K562 (cell line): Measurements from ENCODE around the gene MYADM. TPM values are rescaled to one million over a fixed set of nuclear protein-coding genes. Genes with fewer than 3 reads are reported as not detected.

Experiments used
- BRD4 ChIP-seq: fragments of 200-600 bp; sonication (generic); IDR thresholded peaks from 2 replicates; pipeline ENCODE4 v1.6.1; 2017; ENCODE audit warnings: inconsistent platforms
- CTBP1 ChIP-seq: fragments of 450-650 bp; IDR thresholded peaks from 2 replicates; pipeline ENCODE4 v1.6.1; 2016; ENCODE audit warnings: borderline replicate concordance
- HDGF ChIP-seq: fragments of 450-650 bp; IDR thresholded peaks from 2 replicates; pipeline ENCODE4 v1.6.1; 2016
- MCM7 ChIP-seq, 2 experiments: fragments of 450-650 bp; IDR thresholded peaks; 2 replicates each; pipeline ENCODE4 v1.6.1; 2016 to 2018
- MTA3 ChIP-seq: fragments of 450-650 bp; formaldehyde crosslinking; IDR thresholded peaks from 2 replicates; pipeline ENCODE4 v1.6.1; 2017; ENCODE audit warnings: mild to moderate bottlenecking, borderline replicate concordance
- SAFB ChIP-seq: fragments of 200-400 bp; formaldehyde crosslinking; IDR thresholded peaks from 2 replicates; pipeline ENCODE4 v1.6.1; 2017; ENCODE audit warnings: low read depth, low read length, borderline replicate concordance
- SIN3A ChIP-seq, 2 experiments: fragments of 150-350 bp in 1 of 2; IDR thresholded peaks; 2 replicates each; pipeline ENCODE4 v1.6.1; 2011 to 2016; ENCODE audit warnings: borderline replicate concordance in 2 of 2, low read depth in 2 of 2, low read length in 2 of 2, mild to moderate bottlenecking in 2 of 2, moderate library complexity in 2 of 2; ENCODE audit not compliant: control insufficient read depth in 1 of 2
- TAF1 ChIP-seq: IDR thresholded peaks from 2 replicates; pipeline ENCODE4 v1.6.1; 2011; ENCODE audit warnings: mild to moderate bottlenecking, low read length, moderate library complexity; ENCODE audit not compliant: insufficient read depth, control insufficient read depth, severe bottlenecking; ENCODE audit errors: extremely low read depth
- ZNF134 ChIP-seq: fragments of 250-450 bp; sonication (Bioruptor Pico); conservative IDR thresholded peaks from 2 replicates; pipeline ENCODE4 v1.4.0; 2020
- ZNF174 ChIP-seq: fragments of 250-450 bp; sonication (Bioruptor Pico); IDR thresholded peaks from 2 replicates; pipeline ENCODE4 v1.4.0; 2020; ENCODE audit warnings: mild to moderate bottlenecking
- polyA plus RNA-seq, 8 experiments: library from polyadenylated mRNA; depleted of rRNA in 4 of 8; stranded (reverse) in 5 of 8; unstranded in 3 of 8; fragments of >200 nt; fragmentation: Nextera tagmentation in 2 of 8; fragmentation: Illumina TruSeq in 1 of 8; extraction: Ambion mirVana in 2 of 8; extraction: Trizol in 1 of 8; gene quantifications; 2 replicates each; pipeline versions ENCODE4 v1.2.1 to v1.2.3, GENCODE V29; 2011 to 2014; ENCODE audit warnings: inconsistent platforms in 1 of 8, missing spikeins in 1 of 8
- total RNA-seq, 7 experiments: library from RNA; depleted of rRNA in 6 of 7; stranded (reverse); fragments of >200 nt in 6 of 7; fragmentation: Illumina TruSeq in 2 of 7; extraction: Trizol in 2 of 7; gene quantifications; 2 replicates each; pipeline versions ENCODE4 v1.2.1 to v1.2.3, GENCODE V29; 2011 to 2021; ENCODE audit warnings: low replicate concordance in 1 of 7
- TF ChIP-seq, protein P1 (sequence below): fragments of 200-400 bp; formaldehyde crosslinking; IDR thresholded peaks from 2 replicates; pipeline ENCODE4 v1.6.1; 2017; ENCODE audit warnings: mild to moderate bottlenecking, low read depth, low read length, moderate library complexity
- TF ChIP-seq, protein P2 (sequence below): fragments of 250-450 bp; sonication (Bioruptor Pico); IDR thresholded peaks from 2 replicates; pipeline ENCODE4 v1.9.0; 2021; ENCODE audit warnings: mild to moderate bottlenecking, inconsistent platforms
- TF ChIP-seq, protein P3 (sequence below): fragments of 450-650 bp; IDR thresholded peaks from 2 replicates; pipeline ENCODE4 v1.6.1; 2016; ENCODE audit warnings: low read depth
- TF ChIP-seq, protein P4 (sequence below): fragments of 250-450 bp; sonication (Bioruptor Pico); IDR thresholded peaks from 2 replicates; pipeline ENCODE4 v1.8.0; 2022; ENCODE audit warnings: moderate library complexity, mild to moderate bottlenecking, inconsistent platforms

Gene MYADM
- total and polyA plus RNA-seq, 9 of the 15 experiments (the other 6 are each of a cell fraction or from before 2014, with no cell fraction given) = 4.5 to 70.3 (median 14.4) TPM

DNA sequence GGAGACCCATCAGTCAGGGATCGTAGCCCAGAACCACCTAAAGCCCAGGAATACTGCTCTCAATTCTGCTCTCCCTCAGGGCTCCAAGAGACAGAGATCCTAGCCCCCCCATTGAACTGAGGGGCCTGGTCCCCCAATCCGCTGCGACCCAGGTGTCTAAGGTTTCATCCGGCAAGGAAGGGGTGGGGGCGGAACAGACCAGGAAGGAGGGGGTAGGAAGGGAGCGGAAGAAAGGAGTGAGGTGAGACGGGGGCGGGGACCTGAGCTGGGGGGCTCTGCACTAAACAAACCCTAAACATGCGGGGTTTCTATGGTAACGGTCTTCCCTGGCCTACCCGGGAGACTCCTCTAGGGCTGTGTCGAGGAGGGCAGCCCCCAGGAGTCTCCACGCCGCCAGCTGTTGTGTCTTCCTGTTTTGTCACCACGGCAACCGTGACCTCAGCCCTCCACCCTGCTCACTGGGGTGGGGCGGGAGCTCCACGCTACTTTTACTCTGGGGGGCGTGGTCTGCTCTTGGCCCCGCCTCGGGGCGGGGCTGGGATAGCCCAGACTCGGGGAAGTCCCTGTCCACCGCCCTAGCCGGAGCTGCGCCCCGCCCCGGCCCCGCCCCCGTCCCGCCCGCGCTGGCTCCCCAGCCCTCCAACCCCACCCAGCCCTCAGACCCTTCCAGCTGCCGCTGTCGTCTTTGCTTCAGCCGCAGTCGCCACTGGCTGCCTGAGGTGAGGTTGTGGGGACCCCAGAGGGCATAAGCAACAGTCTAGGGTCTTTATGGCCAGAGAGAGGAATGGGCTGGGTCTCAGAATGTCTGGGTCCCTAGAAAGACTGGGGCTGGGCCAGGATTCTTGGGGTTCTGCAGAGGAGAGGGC lies at the start of gene MYADM (continued):
- TF ChIP-seq, protein P1, sequence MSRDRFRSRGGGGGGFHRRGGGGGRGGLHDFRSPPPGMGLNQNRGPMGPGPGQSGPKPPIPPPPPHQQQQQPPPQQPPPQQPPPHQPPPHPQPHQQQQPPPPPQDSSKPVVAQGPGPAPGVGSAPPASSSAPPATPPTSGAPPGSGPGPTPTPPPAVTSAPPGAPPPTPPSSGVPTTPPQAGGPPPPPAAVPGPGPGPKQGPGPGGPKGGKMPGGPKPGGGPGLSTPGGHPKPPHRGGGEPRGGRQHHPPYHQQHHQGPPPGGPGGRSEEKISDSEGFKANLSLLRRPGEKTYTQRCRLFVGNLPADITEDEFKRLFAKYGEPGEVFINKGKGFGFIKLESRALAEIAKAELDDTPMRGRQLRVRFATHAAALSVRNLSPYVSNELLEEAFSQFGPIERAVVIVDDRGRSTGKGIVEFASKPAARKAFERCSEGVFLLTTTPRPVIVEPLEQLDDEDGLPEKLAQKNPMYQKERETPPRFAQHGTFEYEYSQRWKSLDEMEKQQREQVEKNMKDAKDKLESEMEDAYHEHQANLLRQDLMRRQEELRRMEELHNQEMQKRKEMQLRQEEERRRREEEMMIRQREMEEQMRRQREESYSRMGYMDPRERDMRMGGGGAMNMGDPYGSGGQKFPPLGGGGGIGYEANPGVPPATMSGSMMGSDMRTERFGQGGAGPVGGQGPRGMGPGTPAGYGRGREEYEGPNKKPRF = no peak
- TF ChIP-seq BRD4 = no peak
- peak; percentile 82 for TF ChIP-seq TAF1
- no peak for TF ChIP-seq SAFB
- TF ChIP-seq MTA3 = no peak
- TF ChIP-seq MCM7 (IDR thresholded peaks at IDR 0.05) = no peak
- peak; percentile 70 to 86 for TF ChIP-seq SIN3A (IDR thresholded peaks at IDR 0.05; ENCODE audit: borderline replicate concordance in 2 of 2, control insufficient read depth in 1 of 2, low read depth in 2 of 2, low read length in 2 of 2)
- TF ChIP-seq, protein P2, sequence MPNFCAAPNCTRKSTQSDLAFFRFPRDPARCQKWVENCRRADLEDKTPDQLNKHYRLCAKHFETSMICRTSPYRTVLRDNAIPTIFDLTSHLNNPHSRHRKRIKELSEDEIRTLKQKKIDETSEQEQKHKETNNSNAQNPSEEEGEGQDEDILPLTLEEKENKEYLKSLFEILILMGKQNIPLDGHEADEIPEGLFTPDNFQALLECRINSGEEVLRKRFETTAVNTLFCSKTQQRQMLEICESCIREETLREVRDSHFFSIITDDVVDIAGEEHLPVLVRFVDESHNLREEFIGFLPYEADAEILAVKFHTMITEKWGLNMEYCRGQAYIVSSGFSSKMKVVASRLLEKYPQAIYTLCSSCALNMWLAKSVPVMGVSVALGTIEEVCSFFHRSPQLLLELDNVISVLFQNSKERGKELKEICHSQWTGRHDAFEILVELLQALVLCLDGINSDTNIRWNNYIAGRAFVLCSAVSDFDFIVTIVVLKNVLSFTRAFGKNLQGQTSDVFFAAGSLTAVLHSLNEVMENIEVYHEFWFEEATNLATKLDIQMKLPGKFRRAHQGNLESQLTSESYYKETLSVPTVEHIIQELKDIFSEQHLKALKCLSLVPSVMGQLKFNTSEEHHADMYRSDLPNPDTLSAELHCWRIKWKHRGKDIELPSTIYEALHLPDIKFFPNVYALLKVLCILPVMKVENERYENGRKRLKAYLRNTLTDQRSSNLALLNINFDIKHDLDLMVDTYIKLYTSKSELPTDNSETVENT (CRISPR knock-in tag) = no peak
- no peak for TF ChIP-seq HDGF
- TF ChIP-seq, protein P3, sequence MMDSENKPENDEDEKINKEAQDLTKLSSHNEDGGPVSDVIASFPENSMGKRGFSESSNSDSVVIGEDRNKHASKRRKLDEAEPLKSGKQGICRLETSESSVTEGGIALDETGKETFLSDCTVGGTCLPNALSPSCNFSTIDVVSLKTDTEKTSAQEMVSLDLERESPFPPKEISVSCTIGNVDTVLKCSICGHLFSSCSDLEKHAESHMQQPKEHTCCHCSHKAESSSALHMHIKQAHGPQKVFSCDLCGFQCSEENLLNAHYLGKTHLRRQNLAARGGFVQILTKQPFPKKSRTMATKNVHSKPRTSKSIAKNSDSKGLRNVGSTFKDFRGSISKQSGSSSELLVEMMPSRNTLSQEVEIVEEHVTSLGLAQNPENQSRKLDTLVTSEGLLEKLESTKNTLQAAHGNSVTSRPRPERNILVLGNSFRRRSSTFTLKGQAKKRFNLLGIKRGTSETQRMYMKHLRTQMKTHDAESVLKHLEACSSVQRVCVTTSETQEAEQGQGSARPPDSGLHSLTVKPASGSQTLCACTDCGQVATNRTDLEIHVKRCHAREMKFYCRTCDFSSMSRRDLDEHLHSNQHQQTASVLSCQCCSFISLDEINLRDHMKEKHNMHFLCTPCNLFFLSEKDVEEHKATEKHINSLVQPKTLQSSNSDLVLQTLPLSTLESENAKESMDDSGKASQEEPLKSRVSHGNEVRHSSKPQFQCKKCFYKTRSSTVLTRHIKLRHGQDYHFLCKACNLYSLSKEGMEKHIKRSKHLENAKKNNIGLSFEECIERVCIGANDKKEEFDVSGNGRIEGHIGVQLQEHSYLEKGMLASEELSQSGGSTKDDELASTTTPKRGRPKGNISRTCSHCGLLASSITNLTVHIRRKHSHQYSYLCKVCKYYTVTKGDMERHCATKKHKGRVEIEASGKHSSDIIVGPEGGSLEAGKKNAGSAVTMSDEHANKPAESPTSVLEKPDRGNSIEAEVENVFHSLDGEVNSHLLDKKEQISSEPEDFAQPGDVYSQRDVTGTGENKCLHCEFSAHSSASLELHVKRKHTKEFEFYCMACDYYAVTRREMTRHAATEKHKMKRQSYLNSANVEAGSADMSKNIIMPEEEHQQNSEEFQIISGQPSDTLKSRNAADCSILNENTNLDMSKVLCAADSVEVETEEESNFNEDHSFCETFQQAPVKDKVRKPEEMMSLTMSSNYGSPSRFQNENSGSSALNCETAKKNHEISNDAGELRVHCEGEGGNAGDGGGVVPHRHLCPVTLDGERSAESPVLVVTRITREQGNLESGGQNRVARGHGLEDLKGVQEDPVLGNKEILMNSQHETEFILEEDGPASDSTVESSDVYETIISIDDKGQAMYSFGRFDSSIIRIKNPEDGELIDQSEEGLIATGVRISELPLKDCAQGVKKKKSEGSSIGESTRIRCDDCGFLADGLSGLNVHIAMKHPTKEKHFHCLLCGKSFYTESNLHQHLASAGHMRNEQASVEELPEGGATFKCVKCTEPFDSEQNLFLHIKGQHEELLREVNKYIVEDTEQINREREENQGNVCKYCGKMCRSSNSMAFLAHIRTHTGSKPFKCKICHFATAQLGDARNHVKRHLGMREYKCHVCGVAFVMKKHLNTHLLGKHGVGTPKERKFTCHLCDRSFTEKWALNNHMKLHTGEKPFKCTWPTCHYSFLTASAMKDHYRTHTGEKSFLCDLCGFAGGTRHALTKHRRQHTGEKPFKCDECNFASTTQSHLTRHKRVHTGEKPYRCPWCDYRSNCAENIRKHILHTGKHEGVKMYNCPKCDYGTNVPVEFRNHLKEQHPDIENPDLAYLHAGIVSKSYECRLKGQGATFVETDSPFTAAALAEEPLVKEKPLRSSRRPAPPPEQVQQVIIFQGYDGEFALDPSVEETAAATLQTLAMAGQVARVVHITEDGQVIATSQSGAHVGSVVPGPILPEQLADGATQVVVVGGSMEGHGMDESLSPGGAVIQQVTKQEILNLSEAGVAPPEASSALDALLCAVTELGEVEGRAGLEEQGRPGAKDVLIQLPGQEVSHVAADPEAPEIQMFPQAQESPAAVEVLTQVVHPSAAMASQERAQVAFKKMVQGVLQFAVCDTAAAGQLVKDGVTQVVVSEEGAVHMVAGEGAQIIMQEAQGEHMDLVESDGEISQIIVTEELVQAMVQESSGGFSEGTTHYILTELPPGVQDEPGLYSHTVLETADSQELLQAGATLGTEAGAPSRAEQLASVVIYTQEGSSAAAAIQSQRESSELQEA = no peak
- TF ChIP-seq CTBP1 = no peak
- TF ChIP-seq, protein P4, sequence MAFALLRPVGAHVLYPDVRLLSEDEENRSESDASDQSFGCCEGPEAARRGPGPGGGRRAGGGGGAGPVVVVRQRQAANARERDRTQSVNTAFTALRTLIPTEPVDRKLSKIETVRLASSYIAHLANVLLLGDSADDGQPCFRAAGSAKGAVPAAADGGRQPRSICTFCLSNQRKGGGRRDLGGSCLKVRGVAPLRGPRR (CRISPR knock-in tag) = no peak
- TF ChIP-seq ZNF174 = no peak
- TF ChIP-seq ZNF134 (CRISPR knock-in tag) = no peak
